ENCODE results near the gene TGOLN2. TPM values are rescaled to one million over a fixed set of nuclear protein-coding genes. Genes with fewer than 3 reads are reported as not detected.
A peak's percentile ranks its signal among the peaks of the same experiment; 100 is the strongest.

TGOLN2 gene
- polyA plus RNA-seq, 3 donors: 68.2 to 157 (median 111) TPM

- peak overlapping the region; percentile 62 for H3K4me2 ChIP-seq (replicated peaks; ENCODE audit: extremely low read depth, low read length, poor library complexity, severe bottlenecking)
- H3K79me2 ChIP-seq (ENCODE audit: insufficient read depth, low read length): no peaks in the 10 kb centered on the region
- DNase-seq: no peak
- H4K20me1 ChIP-seq (ENCODE audit: insufficient read depth, low read length): no peaks in the 10 kb centered on the region
- no peaks in the 10 kb centered on the region for H3K27me3 ChIP-seq (ENCODE audit: control insufficient read depth in 2 of 2, insufficient read depth in 2 of 2, low read length in 2 of 2)
- H3K9me3 Mint-ChIP-seq: no peaks in the 10 kb centered on the region
- peaks cover 46 to 50% of the 10 kb centered on the region in 2 donors for H3K4me1 ChIP-seq (ENCODE audit: control insufficient read depth in 1 of 2, insufficient read depth in 2 of 2, low read length in 2 of 2)
- H3K4me1 Mint-ChIP-seq: peaks cover 46% of the 10 kb centered on the region
- peak overlapping the region; percentile 72 to 94 (median 90) for H3K27ac Mint-ChIP-seq
- no peak for TF ChIP-seq CTCF (IDR thresholded peaks at IDR 0.05)
- H3K4me3 ChIP-seq (replicated peaks in 1 of 3; ENCODE audit: low read depth in 2 of 3, low read length in 3 of 3): peak overlapping the region in 2 of 3 experiments; percentile 9 to 54
- 88% methylated on average over 4 of the region's 9 CpGs for WGBS (ENCODE audit: insufficient coverage)
- H3K36me3 ChIP-seq (replicated peaks in 1 of 2; ENCODE audit: control insufficient read depth in 1 of 2, insufficient read depth in 2 of 2, low read length in 2 of 2): peaks cover 0 to 3% of the 10 kb centered on the region in 2 donors
- intact Hi-C loops (cut with micrococcal nuclease): no loop called here
- H3K9ac ChIP-seq (ENCODE audit: insufficient read depth, low read length, poor library complexity, severe bottlenecking): peak overlapping the region; percentile 32
- no peaks in the 10 kb centered on the region for H3K9me3 ChIP-seq (replicated peaks in 1 of 2; ENCODE audit: control insufficient read depth in 1 of 2, insufficient read depth in 1 of 2, low read length in 2 of 2)
- peak overlapping the region; percentile 2 for H2AFZ ChIP-seq (ENCODE audit: insufficient read depth, low read depth, low read length, poor library complexity, severe bottlenecking)
- H3K27ac ChIP-seq (ENCODE audit: low read depth in 1 of 2, low read length in 2 of 2): peak overlapping the region; percentile 74 to 77
- peaks cover 9 to 13% (median 12%) of the 10 kb centered on the region in 3 donors for H3K27me3 Mint-ChIP-seq (ENCODE audit: low read depth in 3 of 3)
- H3K36me3 Mint-ChIP-seq: peaks cover 3 to 6% of the 10 kb centered on the region in 2 donors
- peak overlapping the region; percentile 74 to 80 for H3K4me3 Mint-ChIP-seq
These were observed 20.3 kb downstream of the TGOLN2 start for GRCh38 chr2:85307527-85307897.

- Histone ChIP-seq H2AFZ (ENCODE audit: insufficient read depth, low read depth, low read length, poor library complexity, severe bottlenecking) (no peak overlapping the region), H3K4me3 (replicated peaks in 1 of 3; ENCODE audit: low read depth in 2 of 3, low read length in 3 of 3) (no peak overlapping the region), H3K9ac (ENCODE audit: insufficient read depth, low read length, poor library complexity, severe bottlenecking) (no peak overlapping the region), H3K27me3 (ENCODE audit: control insufficient read depth in 2 of 2, insufficient read depth in 2 of 2, low read length in 2 of 2) (no peaks in the 10 kb centered on the region), H3K4me1 (ENCODE audit: control insufficient read depth in 1 of 2, insufficient read depth in 2 of 2, low read length in 2 of 2) (peaks cover 28 to 31% of the 10 kb centered on the region in 2 donors), H4K20me1 (ENCODE audit: insufficient read depth, low read length) (no peaks in the 10 kb centered on the region), H3K27ac (ENCODE audit: low read depth in 1 of 2, low read length in 2 of 2) (no peak overlapping the region), H3K79me2 (ENCODE audit: insufficient read depth, low read length) (no peaks in the 10 kb centered on the region), H3K4me2 (replicated peaks; ENCODE audit: extremely low read depth, low read length, poor library complexity, severe bottlenecking) (no peak overlapping the region), H3K36me3 (replicated peaks in 1 of 2; ENCODE audit: control insufficient read depth in 1 of 2, insufficient read depth in 2 of 2, low read length in 2 of 2) (no peaks in the 10 kb centered on the region), H3K9me3 (replicated peaks in 1 of 2; ENCODE audit: control insufficient read depth in 1 of 2, insufficient read depth in 1 of 2, low read length in 2 of 2) (no peaks in the 10 kb centered on the region)
- TF ChIP-seq CTCF (IDR thresholded peaks at IDR 0.05): no peak
- no peaks in the 10 kb centered on the region for H3K36me3 Mint-ChIP-seq
- peaks cover 24% of the 10 kb centered on the region for H3K4me1 Mint-ChIP-seq
- no peaks in the 10 kb centered on the region for H3K9me3 Mint-ChIP-seq
- 84% methylated on average over 28 of the region's 28 CpGs for WGBS (ENCODE audit: insufficient coverage)
- H3K27me3 Mint-ChIP-seq (ENCODE audit: low read depth in 3 of 3): peaks cover 9 to 13% (median 9%) of the 10 kb centered on the region in 3 donors
- no peak for DNase-seq
- H3K4me3 Mint-ChIP-seq: no peak overlapping the region
- H3K27ac Mint-ChIP-seq: peak overlapping the region in 2 of 7 donors; percentile 6 to 68
- intact Hi-C loops (cut with micrococcal nuclease): loop anchor here (2.0 to 5.0 kb wide), 2 partner anchors 37 to 39 kb away; no protein-coding TSS in a partner anchor
These were observed 23.8 kb downstream of the TGOLN2 start for GRCh38 chr2:85303780-85304531.

Data from CD14-positive monocyte (primary cell).